Measurements from ENCODE around the gene DLGAP1.

DNA sequence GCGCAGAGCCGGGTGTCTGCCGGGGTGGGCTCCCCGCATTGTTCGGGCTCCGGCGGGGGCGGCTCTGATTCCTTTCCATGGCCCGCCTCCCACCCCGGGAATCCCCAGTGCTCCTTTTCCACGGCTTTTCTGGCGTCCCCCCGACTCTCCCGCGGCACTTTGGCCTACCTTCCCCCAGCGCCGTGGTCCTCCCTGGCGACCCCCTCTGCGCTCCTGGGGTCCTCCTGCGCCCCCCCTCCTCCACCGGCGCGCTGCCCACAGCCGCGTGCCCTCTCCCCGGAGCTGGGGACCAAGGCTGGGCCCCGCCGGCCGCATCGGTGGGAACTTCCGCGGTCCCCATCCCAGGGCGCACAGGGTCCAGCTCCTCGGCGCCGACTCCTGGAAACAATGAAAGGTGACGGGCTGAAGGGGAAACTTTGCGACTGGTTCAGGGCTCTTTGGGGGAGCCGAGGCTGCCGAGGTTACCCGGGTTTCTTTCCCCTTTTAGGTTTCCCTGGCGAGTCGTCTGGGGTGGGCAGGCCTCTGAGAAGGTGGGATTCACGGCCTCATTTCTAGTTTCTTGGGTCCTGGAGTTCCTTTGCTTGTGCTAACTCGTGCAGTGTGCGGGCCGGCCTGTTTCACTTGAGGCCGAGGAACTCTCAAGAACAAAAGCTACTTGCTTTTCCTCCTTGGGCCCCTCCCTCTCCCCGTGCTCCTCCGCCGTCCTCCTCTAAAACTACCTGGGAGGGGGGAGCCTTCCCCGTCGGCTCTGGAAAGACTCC is 1002.9 kb downstream of the DLGAP1 start:
- TF ChIP-seq, protein P1, sequence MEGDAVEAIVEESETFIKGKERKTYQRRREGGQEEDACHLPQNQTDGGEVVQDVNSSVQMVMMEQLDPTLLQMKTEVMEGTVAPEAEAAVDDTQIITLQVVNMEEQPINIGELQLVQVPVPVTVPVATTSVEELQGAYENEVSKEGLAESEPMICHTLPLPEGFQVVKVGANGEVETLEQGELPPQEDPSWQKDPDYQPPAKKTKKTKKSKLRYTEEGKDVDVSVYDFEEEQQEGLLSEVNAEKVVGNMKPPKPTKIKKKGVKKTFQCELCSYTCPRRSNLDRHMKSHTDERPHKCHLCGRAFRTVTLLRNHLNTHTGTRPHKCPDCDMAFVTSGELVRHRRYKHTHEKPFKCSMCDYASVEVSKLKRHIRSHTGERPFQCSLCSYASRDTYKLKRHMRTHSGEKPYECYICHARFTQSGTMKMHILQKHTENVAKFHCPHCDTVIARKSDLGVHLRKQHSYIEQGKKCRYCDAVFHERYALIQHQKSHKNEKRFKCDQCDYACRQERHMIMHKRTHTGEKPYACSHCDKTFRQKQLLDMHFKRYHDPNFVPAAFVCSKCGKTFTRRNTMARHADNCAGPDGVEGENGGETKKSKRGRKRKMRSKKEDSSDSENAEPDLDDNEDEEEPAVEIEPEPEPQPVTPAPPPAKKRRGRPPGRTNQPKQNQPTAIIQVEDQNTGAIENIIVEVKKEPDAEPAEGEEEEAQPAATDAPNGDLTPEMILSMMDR (conservative IDR thresholded peaks at IDR 0.05 in 1 of 2, IDR thresholded peaks at IDR 0.05 in 1 of 2; ENCODE audit: extremely low read depth in 1 of 2, insufficient read depth in 1 of 2, low read depth in 1 of 2, low read length in 2 of 2) = no peak
- no peak for TF ChIP-seq EZH2 (IDR thresholded peaks at IDR 0.05; ENCODE audit: borderline replicate concordance, low read length)
